HK-2 (cell line): ENCODE results near the gene CD226.

Experiments
- DNase-seq: peaks from one replicate; pipeline ENCODE4 v3.0.0-alpha.2; 2018; ENCODE audit not compliant: unreplicated experiment

CD226 gene

DNA sequence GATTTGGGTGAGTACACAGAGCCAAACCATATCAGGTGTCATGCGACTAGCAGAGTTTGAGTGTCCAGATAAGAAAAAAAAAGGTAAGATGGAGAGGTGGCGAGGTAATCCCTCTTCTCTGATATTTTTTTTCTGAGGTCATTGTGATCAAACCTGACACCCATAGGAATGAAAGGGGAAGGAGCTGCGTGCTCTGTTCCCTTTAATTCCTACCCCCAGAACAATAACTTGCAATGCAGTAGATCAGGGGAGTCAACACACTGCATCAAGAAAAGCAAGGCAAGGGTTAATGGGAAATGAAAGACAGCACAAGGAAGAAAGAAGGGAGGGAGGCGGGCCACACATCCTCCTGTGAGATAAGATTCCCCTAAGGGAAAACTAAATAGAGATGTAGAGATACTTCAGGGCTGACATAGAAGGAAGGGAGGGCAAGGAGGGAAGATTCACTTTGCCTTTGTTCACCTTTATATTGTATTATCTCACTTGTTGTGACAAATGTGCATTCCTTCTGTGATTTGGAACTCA, 132.8 kb downstream of the CD226 start:
- no peak for DNase-seq

DNA sequence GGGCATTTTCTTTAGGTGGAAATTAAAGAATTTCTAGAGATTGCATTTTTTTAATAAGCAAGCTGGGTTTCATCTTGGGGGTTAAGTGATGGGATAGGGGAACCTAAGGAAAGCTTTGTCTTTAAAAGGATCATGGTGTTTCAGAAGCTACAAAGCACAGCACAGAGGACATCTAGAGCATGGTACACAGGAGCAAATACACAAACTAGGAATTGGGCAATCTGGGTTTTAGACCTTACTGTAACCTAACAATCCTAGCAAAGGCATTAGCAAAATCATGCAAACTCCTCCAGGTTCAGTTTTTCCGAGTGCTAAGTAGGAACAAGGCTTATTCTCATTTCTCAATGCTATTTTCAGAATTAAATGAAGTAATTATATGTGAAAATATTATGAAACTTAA, 134.1 kb downstream of the CD226 start:
- no peak for DNase-seq

DNA sequence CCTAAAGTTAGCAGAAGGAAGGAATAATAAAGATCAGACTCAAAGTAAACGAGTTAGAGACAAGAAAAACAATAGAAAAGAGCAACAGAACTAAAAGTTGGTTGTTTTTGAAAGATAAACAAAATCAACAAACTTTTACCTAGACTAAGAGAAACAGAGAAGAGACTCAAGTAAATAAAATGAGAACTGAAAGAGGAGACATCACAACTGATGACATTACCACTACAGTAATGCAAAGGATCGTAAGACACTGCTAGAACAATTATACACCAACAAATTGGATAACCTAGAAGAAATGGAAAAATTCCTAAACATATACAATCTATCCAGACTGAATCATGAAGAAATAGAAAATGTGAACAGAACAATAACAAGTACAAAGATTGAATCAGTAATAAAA, 139.3 kb downstream of the CD226 start:
- DNase-seq, result no peak

DNA sequence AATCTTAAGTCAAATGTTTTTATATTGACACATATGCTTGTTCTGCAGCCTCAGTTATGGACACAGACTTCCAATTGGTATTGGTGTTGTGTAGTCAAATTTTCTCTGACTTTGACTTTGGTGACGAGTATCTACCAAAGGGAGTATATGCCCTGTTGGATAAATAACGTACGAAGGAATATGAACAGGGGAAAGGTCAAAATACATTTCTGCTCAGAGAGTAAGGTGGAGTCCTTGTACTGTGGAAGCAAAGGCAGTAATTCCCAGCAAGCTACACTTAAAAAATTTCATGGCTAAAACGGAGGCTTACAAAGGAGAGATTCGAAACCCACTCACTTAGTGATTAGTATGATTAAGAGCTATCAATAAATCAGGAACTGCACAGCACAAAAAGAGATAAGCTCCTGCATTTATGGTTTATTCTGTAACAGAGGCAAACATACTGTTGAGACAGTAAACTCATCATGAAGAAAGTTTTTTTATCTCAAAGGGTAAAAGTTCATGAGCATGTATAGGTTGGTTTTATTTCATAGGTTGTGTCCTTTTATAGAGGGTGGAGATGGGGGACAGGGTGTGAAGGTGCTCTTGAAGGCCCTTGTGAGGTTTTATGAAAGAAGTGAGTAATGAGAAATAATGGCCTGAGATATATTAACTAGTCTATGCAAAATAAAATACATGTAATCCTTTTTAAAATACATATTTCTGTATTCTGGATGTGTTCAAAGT, 142.7 kb downstream of the CD226 start:
- DNase-seq, result no peak
